HG02870 (cell line): ENCODE data around the gene ANKRD22.

ENCODE experiments used
- ATAC-seq: cut with Tn5 transposase; IDR thresholded peaks from one replicate; pipeline ENCODE4 v1.9.1; 2021; ENCODE audit warnings: mild to moderate bottlenecking, moderate library complexity; ENCODE audit not compliant: unreplicated experiment

ANKRD22 gene

DNA sequence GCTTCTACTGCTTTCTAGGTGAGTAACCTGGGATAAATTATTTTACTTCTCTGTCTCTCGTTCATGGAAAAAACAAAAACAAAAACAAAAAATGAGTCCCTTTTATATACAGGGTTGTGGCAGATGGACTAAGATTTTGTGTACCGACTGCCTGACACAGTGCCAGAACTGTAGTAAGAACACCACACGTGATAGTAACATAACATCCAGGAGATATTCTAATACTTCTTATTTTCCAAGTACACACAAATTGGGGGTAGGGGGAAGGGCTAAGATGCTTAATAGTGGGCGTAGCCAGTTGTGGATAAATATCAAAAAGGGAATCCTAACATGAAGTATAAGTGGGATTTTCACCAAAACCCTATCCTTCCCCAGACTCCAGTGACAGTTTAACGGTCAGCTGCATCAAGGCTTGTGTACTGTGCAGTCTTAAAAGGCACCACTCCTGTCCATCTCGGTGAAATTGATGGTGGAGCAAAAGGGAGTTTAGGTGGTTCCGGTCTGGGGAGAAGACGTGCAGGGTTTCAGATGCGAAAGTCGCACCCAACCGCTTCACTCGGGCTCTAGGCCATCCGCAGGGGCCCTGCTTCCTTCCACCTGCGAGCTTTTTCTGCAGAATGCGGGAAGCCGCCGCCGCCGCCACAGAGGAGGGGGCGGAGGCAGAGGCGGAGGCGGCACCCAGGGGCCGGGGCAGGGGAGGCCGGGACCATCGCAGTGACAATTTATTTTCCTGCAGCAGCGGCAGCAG lies 28.1 kb upstream of the ANKRD22 start, which contains the start of gene STAMBPL1:
STAMBPL1 (plus strand) TSS at position 712 of the 748 bp plus-strand sequence. CDS start 21,464 bp downstream, outside the sequence.
- peak; percentile 48 for ATAC-seq

DNA sequence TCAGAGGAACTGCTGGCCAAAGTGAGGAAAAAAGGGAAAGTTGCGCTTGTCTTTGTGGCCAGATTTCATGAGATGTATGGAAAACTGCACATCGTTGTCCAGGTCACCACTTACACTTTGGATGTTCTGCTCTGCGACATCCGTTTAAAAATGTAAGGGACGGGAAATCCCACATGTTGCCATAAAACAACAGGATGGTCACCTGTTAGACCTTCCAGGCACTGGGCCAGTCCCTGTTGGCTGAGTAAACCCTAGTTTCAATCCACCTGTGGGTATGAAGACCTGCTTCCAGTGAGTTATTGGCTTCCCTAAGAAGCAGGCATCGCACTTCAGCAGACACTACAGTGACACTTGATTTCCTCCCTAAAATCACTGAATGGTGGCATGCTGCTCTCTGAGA lies 25.7 kb upstream of the ANKRD22 start:
- no peak for ATAC-seq

DNA sequence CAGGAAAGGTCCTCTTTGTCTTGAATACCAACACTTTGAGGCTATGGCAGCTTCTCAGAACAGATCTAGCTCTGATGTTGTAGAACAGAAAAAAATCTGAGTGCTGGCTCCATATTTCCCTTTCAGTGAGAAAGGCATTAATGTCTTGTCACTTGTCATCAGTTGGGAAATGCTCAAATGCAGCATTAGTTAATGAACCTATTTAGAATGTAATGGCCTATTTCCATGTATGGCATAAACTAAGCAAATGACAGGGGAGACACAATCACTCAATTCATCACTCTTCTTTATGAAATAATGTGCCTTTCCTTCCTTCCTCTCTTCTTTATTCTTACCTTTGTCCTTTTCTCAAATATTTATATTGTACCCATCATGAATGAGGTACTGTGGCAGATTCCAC lies 23.4 kb upstream of the ANKRD22 start:
- ATAC-seq, result no peak

DNA sequence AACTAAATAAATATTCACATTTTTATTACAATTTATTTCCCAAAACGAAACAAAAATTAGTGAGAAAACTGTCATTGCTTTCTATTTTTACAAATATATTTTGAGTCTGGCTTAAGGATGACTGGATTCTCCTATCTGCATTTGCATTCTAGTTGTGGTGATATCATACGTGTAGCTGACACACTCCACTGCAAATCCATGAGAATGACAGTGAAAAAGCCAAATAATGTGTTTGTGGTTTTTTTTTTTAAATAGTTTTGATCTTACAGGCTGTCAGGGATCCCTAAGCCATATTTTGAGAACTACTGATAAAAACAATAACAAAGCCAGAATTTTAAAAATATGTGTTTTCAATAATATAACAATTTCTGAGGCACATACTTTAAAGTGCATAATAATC lies 22.6 kb upstream of the ANKRD22 start:
- ATAC-seq, result no peak

DNA sequence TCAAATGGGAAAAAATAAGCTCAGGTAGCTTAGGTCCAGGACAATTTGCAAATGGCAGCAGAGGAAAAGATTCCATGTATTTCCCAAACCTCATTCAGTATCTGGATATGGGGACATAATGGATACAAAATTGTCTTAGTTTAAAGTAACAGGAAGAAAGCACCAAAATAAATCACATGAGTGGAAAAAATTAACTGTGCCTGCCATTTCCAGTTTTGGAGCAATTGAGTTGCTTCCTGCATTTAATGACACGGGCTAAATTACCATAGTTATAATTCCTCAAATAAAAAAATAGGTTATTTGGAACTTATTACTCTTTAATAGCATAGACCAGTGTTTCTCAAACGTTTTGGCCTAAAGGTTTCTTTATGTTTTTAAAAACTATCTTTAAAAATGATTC lies 22.1 kb upstream of the ANKRD22 start:
- no peak for ATAC-seq

DNA sequence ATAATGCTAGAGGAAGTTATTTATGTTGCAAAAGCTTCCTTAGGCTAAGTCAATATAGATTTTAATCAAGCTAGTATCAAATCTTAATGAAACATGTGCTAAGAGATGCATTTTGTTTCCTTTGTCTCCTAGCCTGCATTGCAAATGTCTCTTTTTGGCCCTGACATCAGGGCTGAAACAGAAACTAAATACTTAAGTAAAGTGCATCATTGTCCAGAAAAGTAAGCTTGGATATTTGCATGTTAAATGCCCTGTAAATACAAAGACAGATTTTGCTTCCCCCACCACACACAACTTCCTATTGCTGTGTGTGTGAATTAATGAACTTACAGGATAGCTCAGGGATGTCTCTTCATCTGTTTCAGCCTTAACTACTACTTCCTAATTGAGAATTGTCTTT lies 18.4 kb upstream of the ANKRD22 start:
- ATAC-seq, result no peak

DNA sequence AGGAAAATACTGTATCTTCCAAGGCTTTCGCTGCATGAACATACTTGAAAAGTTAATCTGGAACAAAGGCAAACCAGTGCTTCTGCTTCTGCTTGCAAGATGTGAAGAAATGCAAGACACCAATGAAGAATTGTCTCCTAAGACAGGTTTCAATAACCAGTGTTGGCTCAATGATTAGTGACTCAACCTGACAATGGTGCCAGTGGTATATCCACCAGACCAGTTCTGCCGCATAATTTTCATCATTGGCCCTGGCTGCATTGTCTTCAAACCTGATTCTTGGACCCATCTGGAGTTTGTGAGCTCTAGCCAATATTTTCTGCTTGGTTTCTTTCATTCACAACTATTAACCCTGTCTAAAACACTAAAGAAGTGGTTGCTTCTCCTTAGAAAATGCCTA lies 14.8 kb upstream of the ANKRD22 start:
- ATAC-seq, result no peak

DNA sequence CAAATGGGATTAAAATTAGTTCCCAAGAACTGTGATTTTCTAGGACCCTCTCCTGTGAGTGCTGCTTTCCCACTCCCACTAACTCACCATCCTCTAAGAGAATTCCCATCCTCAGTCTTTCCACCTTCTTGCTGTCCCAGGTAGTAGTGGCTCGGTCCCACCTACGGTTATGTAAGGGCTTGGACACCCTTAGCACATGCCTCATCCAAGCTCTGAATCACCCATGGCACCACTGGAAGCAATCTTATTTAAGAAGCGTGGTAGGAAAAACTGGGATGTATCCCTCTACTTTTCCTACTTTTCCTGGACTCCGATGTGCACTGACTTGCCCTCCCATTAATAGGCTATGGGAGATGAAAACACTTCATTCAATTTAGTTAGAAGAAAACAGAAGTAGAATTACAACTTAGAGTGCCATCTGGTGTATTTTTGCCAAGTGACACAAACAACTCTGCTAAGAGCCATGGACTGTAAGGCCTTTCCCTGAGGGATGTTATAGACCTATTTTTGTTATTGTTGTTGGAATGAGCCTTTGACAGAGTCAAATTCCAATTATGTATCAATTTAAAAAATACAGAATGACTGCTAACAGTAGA lies 13.7 kb upstream of the ANKRD22 start:
- ATAC-seq, result no peak

DNA sequence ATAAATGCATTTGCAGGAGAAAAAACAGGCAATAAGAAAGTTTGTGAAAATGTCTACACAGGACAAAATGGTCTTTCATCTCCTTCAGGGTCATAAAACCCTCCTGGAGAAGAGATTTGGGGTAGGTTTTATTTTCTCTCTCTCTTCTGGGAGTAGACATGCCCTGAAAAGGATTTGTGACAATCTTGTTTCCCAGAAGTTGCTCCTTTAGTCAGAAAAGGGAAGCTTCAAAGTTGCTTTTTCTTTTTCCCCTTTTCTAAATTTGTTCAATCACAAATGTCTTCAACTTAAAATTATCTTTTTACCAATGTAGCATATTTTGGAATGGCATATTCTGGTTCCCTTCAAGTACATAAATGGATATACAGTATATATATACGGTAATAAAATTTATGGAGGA lies 9.4 kb upstream of the ANKRD22 start:
- no peak for ATAC-seq

DNA sequence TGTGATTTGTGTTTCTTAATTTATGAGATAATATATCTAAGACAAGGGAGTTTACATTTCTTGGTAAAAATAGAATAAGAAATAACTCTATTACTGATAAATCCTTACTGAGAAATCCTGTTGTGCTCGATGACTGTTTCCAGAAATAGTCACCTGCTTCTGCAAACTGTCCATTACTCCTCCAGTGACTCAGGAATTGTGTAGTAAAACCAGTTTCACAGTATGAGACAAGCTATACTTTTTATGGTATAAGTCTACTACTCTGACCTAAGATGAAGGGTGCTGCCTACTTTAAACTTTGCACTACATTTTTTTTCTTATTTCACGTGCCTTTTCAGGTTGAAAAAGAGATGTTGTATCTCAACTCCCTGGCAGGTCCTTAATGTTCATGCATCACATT lies 6.8 kb upstream of the ANKRD22 start:
- ATAC-seq, result no peak

DNA sequence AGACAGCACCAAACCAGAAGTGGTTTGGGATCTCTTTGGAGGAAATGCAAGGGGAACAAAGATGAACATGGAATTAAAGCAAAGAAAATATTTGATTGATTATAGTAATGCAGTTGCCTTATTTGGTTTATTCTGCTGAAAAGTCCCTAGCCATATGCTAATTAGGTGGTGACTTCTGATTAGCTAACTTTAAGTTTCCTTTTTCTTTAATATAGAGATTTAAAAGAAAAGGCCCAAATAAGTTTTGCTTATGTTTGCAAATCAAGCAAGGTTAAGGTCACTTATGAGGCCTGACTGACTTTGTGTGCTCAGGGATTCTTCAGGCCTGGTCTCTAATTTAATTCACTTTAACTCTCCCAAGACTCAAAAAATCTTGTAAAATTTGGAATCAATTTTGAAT lies 6.2 kb upstream of the ANKRD22 start:
- no peak for ATAC-seq

DNA sequence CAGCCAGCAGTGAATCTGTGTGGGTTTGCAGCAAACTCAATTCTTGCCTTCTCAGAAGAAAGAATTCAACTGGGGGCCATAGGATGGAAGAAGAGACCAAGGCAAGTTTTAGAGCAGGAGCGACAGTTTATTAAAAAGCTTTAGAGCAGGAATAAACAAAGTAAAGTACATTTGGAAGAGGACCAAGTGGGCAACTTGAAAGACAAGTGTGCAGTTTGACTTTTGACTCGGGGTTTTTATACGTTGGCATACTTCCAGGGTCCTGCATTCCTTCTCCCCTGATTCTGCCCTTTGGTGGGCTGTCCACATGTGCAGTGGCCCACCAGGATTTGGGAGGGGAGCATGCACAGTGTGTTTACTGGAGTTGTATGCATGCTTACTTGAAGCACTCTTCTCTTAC lies 3.0 kb upstream of the ANKRD22 start:
- ATAC-seq, result no peak

DNA sequence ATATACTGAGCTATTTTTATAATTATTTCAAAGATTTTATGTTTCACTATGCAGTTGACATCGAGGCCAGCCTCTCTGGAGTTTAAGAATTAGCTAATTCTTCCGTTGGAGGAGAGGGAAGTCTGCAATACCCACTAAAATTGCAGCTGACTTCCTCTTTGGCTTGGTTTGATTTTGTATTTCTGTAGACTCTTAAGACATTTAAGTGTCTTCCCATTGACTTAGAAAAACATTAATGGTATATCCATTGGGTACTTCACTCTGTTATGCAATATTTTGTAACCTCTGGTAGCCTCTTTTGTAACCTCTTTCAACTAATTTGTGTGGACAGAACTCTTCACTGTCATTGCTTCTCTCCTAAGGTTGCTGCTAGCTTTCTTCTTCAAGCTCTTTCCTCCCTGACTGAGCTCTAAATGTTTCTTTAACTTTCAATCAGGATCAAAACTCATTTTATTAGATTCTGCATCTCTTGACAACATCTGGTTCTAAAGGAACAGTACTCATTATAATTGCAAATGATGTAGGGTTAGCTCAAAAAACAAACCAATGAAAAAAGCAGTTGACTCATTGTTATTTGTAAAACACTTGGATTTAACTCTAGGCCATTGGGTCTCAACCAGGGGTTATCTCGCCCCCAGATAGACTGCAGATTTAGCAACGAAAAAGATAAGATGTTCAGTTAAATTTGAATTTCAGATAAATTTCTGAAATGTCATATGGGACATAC lies 1.7 kb upstream of the ANKRD22 start:
- ATAC-seq, result no peak

DNA sequence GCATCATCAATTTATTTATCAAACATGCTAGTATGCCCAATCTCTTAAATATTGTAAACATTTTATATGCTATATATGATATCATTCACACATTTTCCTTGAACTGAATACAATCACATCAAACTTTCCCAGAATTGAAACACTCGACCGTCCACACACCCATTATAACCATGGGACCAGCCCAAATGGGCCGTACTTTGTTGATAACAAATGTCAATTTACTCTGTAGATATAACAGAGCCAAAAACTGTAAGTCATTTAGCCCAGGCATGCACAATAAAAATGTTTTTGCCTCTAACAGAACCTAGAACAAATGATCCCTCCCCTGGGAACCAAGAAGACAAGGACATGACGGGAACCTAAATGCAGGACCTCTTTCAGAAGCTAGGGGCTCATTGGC lies 683 bp upstream of the ANKRD22 start:
- ATAC-seq, result no peak

DNA sequence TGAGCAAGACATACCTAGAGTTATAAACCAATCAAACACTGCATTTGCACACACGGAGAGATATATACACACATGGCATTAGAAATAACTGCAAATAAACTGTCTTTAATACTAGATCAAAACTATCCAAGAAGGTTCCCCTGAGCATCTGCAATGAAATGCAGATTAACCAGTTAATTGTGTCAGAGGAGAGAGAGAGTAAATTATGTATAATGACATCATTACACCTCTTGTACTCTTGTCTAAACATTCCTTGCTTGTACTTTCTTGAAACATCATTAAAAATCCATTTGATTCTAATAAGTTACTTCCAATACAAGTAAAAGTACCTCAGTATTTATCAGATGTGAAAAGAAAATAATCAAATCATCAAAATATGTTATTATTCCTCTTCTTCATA lies 932 bp downstream of the ANKRD22 start:
- no peak for ATAC-seq

DNA sequence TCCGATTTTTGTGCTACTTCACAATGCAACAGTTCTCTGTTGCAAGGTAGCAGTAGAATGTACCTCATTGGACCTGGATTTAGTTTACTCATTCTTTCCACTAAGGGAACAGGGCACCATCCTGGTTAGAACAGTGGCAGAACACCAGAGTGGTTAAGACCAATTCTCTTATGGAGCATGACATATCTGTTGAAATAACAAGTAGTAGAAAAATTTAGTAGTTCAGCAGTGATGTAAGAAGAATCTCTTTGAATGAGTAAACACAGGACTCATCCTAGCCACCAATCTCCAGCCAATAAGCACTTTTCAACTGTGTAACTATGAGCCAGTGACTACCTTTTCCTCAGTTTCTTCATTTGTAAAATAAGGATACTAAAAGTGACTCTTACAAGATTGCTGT lies 2.4 kb downstream of the ANKRD22 start:
- ATAC-seq, result no peak

DNA sequence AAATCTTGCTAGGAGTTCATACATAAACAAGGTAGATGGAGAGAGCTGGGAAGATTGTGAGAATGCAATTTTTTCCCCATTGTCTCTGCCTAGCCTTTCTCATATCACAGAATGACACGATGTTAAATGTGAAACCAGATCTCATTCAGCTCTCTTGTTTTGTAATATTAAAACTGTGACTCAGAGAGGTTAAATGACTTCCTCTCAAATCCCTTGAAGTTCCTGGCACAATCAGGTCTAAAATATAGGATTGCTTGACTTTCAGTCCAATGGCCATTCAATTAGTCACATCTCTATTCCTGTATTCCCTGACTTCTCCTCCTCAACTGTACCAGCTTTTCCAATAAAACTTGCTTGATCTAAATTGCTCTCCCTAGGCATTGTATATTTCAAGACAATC lies 3.1 kb downstream of the ANKRD22 start:
- ATAC-seq, result no peak

DNA sequence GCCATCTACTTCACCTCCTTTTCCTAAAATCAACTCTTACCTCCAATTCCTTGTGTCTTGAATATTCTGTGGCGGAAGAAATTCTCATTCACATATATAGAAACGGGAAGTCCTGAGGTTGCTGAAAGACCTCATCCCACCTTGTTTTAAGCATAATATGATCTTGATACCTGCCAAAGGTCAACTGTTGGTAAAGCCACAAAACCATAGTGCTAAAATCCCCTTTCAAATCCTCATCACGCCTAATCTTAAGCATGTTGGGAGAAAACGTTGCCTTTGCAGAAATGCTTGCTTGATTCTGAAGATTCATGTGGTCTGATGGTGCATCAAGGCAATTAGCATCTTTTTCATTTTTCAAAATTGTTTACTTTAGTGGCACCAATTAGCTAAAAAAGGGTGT lies 8.5 kb downstream of the ANKRD22 start:
- no peak for ATAC-seq

DNA sequence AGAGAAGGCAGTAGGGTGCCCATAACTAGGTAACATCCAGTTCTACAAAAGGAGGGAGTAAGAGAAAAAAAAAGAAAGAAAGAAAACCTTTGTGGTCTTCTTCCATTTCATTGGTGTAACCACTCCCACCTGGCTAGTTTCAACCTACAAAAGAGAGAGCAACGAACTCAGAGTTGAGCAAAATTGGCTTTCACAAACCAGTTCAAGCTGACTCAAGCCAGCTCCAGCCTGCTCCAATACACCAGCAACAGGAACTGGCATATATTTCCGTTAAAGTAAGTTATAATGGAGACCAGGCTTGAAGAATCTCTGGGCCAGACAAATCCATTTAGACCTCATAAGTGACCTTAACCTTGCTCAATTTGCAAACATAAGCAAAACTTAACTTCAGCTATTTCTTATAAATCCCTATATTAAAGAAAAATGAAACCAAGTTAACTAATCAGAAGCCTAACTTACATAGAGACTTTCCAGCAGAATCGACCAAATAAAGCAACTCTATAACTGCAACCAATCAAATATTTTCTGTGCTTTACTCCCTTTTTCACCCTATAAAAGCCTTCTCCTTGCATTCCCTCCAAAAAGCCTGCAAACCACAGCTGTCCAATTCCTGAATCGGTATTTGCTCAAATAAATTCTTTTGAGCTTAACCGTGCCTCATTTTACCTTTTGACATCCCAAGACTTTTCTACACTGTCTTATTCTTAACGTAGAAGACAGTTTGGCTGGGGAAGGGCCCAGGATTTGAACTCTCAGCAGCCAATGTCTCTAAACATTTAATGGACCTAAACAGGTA lies 10.1 kb downstream of the ANKRD22 start:
- ATAC-seq, result no peak

DNA sequence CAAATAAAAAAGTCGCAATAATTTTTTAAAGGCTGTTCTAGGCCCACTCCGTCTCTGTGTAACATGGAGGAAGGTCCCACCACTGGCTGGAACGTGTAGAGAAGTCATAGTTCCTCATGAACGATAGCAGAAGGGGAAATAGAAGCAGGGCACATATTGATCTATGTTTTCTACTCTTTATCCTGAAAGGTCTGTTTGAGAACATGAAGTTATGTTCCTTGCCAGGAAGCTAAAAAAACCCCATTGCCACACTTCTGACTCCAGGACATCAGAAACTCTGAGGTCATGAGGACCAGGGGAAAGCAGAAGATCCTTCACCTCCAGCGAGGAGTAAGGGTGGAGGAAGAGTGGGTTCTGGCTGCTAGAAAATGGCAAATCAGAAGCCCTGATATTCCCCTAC lies 10.8 kb downstream of the ANKRD22 start:
- ATAC-seq, result no peak

DNA sequence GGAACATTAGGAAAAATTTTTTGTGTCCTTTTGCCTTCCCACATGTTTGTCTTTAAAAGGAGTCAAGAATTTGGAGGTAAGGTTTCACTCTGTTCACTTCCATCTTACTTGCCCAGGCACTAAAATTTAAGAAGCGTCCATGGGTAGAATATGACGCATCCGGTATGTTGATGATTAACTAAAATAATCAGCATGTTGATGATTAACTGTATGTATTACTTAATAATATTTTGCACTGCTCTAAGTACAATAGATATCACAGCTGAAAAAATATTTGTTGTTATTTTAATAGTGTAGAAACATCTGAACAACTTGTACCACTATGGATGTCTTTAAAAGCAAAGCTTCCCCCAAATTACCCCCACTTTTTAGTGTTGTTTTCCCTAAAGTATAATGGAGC lies 11.5 kb downstream of the ANKRD22 start:
- no peak for ATAC-seq
